GOT3 (cell line): ENCODE measurements around the gene SNX9.

Source experiments
- DNase-seq: peaks from one replicate; lab custom pipeline; 2025; ENCODE audit warnings: mixed read lengths; lab: John Stamatoyannopoulos, UW

SNX9 gene

DNA sequence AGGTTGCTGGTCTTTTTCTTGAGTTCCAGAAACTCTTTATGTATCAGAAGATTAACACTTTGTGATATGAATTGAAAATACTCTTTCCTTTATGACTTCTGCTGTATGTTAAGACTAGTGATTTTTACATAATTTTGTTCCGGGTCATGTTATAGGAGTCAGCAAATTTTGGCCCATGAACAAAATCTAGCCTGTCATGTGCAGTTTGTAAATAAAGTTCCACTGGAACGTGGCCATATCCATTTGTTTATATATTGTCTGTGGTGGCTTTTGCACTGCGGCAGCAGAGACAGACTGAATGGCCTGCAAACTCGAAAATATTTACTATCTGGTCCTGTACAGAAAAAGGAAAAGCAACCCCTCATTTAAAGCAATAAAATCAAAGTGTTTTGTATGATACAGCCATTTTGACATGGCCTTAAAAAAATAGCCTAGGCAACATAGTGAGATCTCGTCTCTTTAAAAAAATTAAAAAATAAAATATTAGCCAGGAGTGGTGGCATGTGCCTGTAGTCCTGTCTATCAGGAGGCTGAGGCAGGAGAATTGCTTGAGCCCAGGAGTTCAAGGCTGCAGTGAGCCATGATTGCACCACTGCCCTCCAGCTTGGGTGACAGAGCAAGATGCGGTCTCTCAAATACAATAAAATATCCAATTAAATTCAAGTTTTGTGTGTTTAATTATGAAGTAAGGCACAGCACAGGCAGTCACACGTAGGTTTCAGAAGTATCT is 36.9 kb downstream of the SNX9 start:
- DNase-seq, result no peak

- no peak for DNase-seq
These were observed 37.5 kb downstream of the SNX9 start for GRCh38 chr6:157860505-157860991.

- no peak for DNase-seq
These were observed 38.1 kb downstream of the SNX9 start for GRCh38 chr6:157861184-157861583.

DNA sequence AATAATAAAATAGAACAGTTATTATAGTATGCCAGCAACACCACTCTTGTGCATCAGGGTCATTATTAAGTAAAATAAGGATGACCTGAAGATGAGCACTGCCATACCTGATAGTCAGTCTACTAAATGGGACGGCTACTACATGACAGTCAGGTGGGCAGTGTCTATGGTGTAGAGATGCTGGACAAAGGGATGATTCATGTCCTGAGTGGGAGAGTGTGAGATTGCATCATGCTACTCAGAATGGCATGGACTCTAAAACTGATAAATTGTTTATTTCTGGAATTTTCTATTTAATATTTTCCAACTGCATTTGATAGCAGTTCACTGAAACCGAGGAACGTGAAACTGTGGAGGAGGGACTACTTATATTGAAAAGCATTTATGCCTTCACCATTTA is 38.8 kb downstream of the SNX9 start:
- DNase-seq, result no peak

DNA sequence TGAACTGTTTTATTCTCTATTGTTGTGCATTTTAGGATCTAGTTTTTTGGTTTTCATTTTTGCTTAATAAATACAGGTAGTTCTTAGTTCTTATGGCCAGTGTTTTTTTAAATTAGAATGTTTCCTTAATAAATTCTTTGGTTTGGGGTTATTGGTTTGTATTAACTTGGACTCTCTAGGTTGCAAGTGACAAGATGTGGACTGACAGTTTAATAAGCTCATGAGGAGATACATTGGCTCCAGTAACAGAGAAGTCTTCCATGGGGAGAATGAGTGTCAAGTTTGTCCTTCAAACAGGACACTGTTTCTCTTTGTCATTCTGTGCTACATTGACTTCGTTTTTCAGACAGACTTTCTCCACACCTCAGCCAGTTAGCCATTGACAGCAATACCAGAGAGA is 39.7 kb downstream of the SNX9 start:
- DNase-seq, result no peak

DNA sequence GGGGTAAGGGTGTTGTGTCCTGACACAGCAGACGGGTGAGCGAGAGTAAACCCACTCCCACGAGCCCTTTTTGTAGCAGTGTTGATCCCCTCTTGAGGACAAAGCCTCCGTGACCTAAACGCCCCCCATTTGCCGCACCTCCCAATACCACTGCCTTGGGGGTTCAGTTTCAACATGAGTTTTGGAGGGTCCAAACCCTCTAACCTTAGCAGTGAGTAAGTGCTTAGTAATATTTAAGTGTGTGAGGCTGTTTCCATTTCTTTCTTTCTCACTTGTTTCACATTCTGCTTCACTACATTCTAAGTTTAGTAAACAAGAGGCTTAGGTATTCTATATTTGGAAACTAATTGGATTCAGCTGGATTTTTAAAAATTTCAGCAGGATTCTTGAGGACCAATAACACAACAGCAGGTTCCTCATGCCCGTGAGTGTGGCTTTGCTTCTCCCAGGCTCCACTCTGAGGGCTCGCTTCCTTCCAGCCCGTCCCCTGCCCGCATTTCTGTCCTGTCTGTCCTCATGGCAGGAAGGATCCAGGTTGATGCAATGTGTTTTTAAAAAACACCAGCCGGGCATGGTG is 41.2 kb downstream of the SNX9 start:
- DNase-seq, result peak; percentile 5

DNA sequence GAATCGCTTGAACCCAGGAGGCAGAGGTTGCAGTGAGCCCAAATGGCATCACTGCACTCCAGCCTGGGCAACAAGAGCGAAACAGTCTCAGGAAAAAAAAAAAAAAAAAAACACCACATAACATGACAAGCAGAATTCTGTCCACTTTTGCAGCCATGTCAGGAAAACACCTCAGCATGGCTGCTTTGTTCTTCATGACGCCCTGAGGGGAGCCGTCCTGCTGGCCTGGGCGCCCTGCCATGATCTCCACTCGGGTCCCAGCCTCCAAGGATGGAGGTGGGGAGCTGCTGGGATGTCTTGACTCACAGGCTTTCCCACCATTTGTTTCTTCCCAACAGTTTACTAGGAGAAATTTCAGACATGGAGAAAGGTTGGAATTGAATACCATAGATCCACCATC is 42.2 kb downstream of the SNX9 start:
- no peak for DNase-seq

GRCh38 chr6:157867155-157867559 is 44.1 kb downstream of the SNX9 start:
- no peak for DNase-seq

GRCh38 chr6:157867981-157868380 is 44.9 kb downstream of the SNX9 start:
- no peak for DNase-seq

GRCh38 chr6:157868835-157869234 is 45.8 kb downstream of the SNX9 start:
- no peak for DNase-seq

DNA sequence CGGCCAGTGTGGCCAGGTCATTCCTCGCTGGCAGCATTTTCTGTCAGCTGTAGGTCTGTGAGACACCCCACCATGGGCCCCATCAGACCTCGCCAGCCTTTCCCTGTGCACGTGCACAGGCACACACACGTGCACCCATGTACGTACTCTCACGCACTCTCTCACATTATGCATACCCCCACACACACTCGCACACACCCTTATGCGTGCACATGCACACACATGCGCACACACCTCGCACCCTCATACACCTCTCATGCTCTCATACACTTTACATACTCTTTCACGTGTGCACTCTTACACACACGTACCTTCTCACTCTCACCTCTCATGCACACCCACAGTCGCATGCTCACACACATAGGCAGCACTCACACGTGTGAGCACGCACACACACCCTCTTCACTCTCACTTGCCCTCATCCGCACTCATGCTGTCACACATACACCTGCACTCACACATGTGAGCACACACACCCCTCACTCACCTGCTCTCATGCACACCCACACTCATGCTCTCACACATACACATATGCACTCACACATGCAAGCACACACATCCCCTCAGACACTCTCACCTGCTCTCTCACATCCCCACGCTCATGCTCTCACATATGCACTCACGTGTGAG is 46.7 kb downstream of the SNX9 start:
- DNase-seq, result no peak

- DNase-seq, result no peak
These were observed 50.8 kb downstream of the SNX9 start for GRCh38 chr6:157873735-157874344.

- DNase-seq, result no peak
These were observed 54.1 kb downstream of the SNX9 start for GRCh38 chr6:157877149-157877548.

DNA sequence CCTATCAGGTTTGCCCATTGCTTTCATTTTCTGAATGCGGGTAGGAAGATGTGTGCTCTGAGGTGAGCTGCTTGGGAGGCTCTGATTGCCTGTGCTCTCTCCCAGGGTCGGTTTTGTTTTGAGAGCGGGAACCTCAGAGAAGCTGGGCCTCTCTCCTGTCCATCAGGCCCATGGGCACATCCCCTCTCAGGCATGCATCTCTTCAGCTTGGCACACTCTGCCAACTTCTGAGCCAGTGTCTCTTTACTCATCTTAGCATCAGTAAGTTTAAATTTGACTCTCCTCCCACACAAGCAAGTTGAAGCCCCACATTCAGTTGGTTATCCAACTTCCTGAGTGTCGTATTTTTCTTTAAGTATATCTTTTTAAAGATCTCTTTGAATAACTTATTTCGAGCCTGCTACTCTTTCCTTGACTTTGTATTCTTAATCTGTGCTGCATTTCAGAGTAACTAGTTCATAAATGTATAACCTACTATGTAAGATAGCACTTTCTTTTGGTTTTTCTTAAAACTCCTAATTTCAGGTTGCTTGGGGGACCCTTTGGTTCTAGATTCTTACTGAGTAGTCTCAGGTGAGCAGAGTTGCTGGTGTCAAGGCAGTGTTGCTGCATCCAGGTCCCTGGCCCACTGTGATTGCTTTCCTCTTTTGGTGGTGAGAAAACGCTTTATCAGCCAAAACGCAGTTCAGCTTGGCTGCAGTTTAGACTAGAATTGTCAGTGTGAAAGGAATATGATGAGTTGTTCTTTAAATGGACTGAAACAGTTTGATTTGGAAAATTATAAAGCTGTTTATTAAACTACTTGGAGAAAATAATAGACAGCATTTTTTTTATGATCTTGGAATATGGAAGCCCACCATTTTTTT is 54.8 kb downstream of the SNX9 start:
- DNase-seq, result no peak

DNA sequence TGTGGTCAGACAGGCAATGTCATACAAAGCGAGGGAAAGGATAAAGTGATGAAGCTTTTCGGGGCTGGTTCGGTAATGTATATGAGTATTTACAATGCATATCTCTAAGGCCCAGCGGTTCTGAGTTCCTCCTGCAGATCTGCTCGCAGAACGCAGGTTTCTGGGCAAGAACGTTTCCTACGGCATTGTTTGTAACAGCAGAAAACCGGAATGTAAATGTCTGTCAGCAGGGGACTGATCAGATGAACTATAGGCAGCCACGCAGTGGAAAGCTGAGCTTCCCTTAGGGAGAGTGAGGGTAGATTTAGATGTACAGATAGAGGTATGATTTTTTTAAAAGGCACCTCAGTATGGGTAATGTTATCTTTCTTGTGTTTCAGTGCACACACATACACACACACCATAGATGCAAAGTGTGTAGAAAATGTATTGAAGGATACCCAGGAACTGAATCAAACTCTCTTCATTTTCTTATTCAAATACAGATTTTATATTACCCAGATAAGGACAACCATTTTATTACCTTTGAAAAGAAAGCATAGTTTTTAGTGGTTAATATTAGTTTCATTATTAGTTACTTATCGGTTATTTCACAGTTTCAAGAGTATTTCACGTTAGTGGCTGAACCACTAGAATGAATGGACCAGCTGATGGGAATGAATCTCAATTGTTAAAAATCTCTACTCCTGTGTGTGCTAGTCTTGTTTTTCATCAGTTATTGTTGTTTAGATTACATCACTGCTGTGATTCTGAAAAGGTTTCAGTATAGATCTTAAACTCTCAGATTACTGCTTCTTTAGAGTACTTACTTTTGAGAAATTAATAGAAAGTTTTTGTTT is 56.2 kb downstream of the SNX9 start:
- no peak for DNase-seq

DNA sequence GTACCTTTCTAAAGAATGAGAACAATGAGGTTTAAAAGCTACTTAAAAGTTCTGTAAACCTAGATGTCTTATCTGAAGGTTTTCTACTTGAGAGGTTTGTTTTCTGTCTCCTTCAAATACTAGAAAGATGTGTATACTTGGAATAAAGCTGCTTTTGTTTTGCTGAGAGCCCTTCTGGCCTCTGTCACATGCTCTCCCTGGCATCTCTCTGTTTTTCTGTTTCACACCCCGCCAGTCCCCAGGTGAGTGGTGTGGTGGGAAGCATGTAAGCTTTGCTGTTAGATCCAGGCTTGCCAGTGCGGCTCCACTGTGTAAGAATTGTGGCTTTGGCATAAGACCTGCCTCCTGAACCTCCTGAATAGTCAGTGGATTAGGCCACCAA is 56.8 kb downstream of the SNX9 start:
- no peak for DNase-seq

DNA sequence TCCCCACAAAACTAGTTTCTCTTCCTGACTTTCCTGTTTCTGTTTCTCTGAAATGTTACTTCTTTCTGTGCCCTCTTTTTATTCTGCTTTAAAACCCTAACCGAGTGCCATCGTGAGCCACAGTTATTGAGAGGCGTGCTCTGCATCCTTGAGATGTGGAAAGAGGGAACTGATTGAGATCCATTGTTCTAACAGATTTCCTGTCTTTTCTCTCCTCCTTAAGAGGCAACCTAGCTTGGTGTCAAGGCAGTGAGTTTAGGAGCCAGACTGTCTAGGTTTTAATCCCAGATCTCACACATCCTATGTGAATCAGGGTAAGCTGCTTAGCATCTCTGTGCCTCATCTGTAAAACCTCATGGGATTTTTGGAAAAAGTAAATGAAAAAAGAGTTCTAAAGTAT is 57.5 kb downstream of the SNX9 start:
- DNase-seq, result no peak

DNA sequence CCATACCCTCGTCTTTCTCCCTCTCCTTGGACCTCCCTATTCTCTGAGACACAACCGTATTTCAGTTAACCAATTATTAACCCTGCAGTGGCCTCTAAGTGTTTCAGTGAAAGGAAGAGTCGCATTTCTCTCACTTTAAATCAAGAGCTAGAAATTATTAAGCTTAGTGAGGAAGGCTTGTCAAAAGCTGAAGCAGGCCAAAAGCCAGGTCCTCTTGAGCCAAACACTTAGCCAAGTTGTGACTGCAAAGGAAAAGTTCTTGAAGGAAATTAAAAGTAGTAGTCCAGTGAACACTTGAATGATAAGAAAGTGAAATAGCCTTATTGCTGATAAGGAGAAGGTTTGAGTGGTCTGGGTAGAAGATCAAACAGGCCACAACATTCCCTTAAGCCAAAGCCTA is 58.3 kb downstream of the SNX9 start:
- DNase-seq, result no peak

DNA sequence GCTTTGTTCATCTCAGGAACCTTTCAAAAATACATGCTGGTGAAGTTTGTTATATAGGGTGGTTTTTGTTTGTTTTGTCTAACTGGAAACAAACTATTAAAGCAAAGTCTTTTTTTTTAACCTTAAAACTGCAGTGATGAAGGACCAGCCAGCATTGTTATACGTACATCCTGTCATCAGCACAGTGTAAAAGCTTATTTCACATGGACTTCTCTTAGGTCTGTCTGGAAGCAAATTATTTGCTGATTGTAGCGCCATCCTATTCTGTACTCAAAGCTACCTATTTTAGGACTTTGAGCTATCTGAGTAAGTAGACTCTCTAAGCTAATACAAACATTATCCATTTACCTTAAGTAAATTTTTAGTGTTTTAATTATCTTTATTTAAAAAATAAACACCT is 61.7 kb downstream of the SNX9 start:
- DNase-seq, result no peak

DNA sequence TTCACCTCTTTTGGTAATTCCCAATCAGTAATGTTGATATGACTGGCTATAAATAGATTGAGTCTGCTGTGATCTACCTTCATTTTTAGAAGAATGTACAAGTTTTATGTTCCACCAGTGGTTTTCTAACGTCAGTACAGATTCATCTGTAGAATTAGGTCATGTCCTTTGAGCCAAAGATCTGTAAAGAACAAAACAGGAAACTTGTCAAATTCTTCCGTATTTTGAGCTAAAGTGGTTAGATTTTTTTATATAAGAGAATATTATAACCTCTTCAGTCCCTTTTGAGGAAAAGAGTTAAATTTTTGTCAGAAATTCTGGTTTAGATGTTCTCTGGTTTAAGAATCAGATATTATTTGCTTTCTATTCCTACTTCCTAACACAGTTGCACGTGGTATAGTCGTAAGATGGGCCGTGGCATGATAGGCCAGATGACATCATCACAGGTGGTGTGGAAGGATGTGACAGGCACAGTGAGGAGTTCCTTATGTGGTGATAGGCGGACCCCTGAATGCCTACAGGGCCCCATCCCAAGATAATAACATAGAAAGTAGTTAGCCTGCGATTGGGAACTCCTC is 62.3 kb downstream of the SNX9 start:
- no peak for DNase-seq

DNA sequence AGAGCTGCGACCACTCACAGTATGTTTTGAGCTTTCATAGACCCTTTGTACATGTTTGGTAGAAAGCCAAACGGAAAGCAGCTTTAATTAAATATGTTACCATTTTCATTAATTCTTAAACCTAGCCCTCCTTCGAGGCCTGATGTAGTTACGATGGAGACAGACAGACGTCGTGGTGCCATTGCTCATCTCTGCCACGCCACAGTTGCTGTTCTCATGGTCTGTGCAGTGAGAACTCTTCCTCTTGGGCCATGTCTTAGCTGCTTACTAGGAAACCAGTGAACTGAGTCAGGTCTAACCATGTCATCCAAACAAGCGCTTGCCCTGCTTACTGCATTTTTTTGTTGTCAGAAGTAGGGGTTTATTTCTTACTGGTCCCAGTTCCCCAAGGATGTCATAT is 62.8 kb downstream of the SNX9 start:
- no peak for DNase-seq
